K562 treated with DMSO at 1 percent for 12 hours (cell line): ENCODE data around the gene PSME3. TPM values are rescaled to one million over a fixed set of nuclear protein-coding genes. Genes with fewer than 3 reads are reported as not detected.

Experiments
- total RNA-seq: library from RNA; unstranded; fragments of 300-600 nt; gene quantifications from 2 replicates; pipeline ENCODE4 v1.2.3, GENCODE V29; 2022; ENCODE audit not compliant: insufficient read depth

The PSME3 gene
- 61.1 and 143 TPM in 2 replicates for total RNA-seq

DNA sequence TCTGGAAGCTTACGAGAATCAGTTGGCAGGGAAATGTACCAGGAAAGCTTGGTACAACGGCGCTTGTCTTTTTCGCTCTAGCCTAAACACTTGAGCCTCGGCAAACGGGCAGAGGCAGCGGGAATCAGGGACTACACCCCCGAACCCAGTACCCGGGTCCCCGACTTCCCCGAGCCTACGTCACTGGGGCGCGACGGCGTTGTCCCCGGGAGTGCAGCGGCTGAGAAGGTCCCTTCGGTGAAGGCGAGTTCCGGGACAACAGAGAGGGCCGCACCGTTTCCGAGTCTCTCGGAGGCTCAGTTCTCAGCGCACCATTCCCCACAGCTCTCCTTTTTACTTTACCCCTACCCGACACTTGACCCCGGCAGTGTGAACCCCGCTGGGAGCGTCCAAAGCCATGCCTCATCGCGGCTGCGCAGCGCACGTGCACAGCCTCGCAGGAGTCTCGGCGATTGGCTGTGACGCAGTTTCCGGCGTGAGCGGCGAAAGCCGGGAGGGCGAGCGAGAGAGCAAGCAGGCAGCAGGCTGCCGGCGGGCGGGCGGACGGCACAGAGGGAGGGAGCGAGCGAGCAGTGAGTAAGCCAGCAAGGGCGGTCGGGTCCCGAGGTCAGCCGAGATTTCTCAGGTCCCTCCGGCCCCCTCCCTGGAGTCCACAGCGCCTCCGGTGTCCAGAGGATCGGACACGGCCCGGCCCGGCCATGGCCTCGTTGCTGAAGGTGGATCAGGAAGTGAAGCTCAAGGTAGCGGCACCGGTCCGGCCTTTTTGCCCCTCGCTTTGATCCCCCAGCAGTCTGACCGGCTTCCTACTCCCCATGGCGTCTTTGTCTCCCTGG, at the start of gene PSME3:
Gene PSME3, plus strand, starts transcription at position 464 of the 833 bp plus-strand sequence. Its CDS starts 235 bp downstream, at position 699.

GRCh38 chr17:42798383-42799380, 34.5 kb upstream of the PSME3 start, which contains the start of the genes CNTD1 and COA3:
CNTD1 (plus strand) TSS chr17:42798861; CDS start chr17:42799068, 207 bp downstream.
COA3 (minus strand) TSS chr17:42798704; CDS start chr17:42798681, 23 bp downstream.

DNA sequence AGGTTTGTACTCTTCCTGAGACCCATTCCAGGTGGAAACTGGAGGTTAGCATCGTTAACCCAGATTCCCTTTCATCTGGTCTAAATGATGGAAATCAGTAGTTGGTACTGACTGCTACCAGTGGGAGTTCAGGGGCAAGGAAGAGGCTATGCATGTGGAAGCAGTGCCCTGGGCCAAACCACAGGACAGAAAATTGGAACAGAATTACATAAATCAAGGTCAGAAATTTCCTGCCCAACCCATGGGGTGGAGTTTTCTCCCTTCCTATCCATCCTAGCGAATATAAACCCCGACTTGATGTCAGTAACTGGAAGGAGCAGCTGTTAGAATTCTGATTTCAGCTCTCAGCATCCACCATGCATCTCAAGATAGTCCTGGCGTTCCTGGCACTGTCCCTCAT, 11.1 kb downstream of the PSME3 start, which contains the start of gene AOC2:
Gene AOC2, plus strand, starts transcription at position 310 of the 400 bp plus-strand sequence. Its CDS starts 47 bp downstream, at position 357.

DNA sequence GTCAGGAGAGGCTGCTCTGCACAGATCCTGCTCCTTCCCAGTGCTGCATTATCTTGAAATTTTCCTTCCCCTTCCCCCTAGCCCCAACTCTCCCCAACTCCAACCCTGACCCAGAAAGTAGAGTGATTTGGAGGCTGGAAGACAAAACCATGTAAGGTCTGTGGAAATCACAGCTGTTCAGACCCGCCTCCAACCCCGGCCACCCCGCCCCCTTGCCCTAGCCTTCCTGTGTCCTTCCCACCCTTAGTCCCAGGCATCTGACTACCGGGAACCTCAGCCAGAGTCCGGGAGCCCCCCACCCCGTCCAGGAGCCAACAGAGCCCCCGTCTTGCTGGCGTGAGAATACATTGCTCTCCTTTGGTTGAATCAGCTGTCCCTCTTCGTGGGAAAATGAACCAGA, 17.8 kb downstream of the PSME3 start, which contains the start of gene AOC3:
Gene AOC3, plus strand, starts transcription at position 246 of the 400 bp plus-strand sequence. Its CDS starts 145 bp downstream, at position 391.

Other genes starting within 250 kb of the PSME3 start
- 14.6 and 33.4 TPM in 2 replicates for gene RETREG3, start 224.0 kb upstream of the PSME3 start, total RNA-seq
- gene TUBG1, start 223.7 kb upstream of the PSME3 start, total RNA-seq: 113 and 147 TPM in 2 replicates
- gene TUBG2, start 174.1 kb upstream of the PSME3 start, total RNA-seq: not detected in 2 replicates
- 43.8 and 49.4 TPM in 2 replicates for gene PLEKHH3, start 156.4 kb upstream of the PSME3 start, total RNA-seq
- gene CCR10, start 151.6 kb upstream of the PSME3 start, total RNA-seq: 9.2 and 13.7 TPM in 2 replicates
- 0.24 and 2.2 TPM in 2 replicates for gene CNTNAP1, start 150.9 kb upstream of the PSME3 start, total RNA-seq
- 9.5 and 29.4 TPM in 2 replicates for gene EZH1, start 88.4 kb upstream of the PSME3 start, total RNA-seq
- gene RAMP2, start 72.2 kb upstream of the PSME3 start, total RNA-seq: not detected in 2 replicates
- gene VPS25, start 59.9 kb upstream of the PSME3 start, total RNA-seq: 138 and 158 TPM in 2 replicates
- gene WNK4, start 52.8 kb upstream of the PSME3 start, total RNA-seq: 2.8 and 9.5 TPM in 2 replicates
- gene COA3, start 34.7 kb upstream of the PSME3 start, total RNA-seq: 65.3 and 74.5 TPM in 2 replicates
- gene CNTD1, start 34.5 kb upstream of the PSME3 start, total RNA-seq: 0.37 and 0.66 TPM in 2 replicates
- gene BECN1, start 9.1 kb upstream of the PSME3 start, total RNA-seq: 26.2 and 52.7 TPM in 2 replicates
- 1.1 and 4.3 TPM in 2 replicates for gene AOC2, start 11.2 kb downstream of the PSME3 start, total RNA-seq
- gene AOC3, start 17.8 kb downstream of the PSME3 start, total RNA-seq: 1.1 and 3.4 TPM in 2 replicates
- not detected in 2 replicates for gene G6PC1, start 67.4 kb downstream of the PSME3 start, total RNA-seq
- gene AARSD1, start 131.1 kb downstream of the PSME3 start, total RNA-seq: 23.1 and 31.4 TPM in 2 replicates
- 1.7 and 2.2 TPM in 2 replicates for gene PTGES3L, start 146.7 kb downstream of the PSME3 start, total RNA-seq
- 9.1 and 17.5 TPM in 2 replicates for gene RUNDC1, start 147.2 kb downstream of the PSME3 start, total RNA-seq
- gene RPL27, start 165.0 kb downstream of the PSME3 start, total RNA-seq: 4,551 and 6,279 TPM in 2 replicates
- 41.3 and 45.4 TPM in 2 replicates for gene IFI35, start 173.4 kb downstream of the PSME3 start, total RNA-seq
- 299 and 397 TPM in 2 replicates for gene VAT1, start 189.0 kb downstream of the PSME3 start, total RNA-seq
- gene RND2, start 191.8 kb downstream of the PSME3 start, total RNA-seq: 2.0 and 2.7 TPM in 2 replicates